SHP77 treated with DMSO at 0.1 percent for 48 hours (cell line): ENCODE results near the gene ZNRF3.
"Not testable (repeated sequence)": the region's sequence is repeated elsewhere in the genome, so short reads cannot be mapped to it uniquely, and the experiment has no call there.

Experiments
- DNase-seq: peaks from one replicate; lab custom pipeline; 2025; lab: John Stamatoyannopoulos, UW

Gene ZNRF3

GRCh38 chr22:28984482-28985158, 101.2 kb downstream of the ZNRF3 start:
- no peak for DNase-seq

GRCh38 chr22:28985581-28986290, 102.4 kb downstream of the ZNRF3 start:
- no peak for DNase-seq

GRCh38 chr22:28986366-28986765, 103.0 kb downstream of the ZNRF3 start:
- DNase-seq: no peak

GRCh38 chr22:28988457-28988856, 105.1 kb downstream of the ZNRF3 start:
- no peak for DNase-seq

- DNase-seq: no peak
Observed at GRCh38 chr22:28989035-28989464, 105.7 kb downstream of the ZNRF3 start.

GRCh38 chr22:28989484-28989883, 106.1 kb downstream of the ZNRF3 start:
- no peak for DNase-seq

GRCh38 chr22:28989912-28990311, 106.5 kb downstream of the ZNRF3 start:
- no peak for DNase-seq

- DNase-seq: peak; percentile 42
Observed at GRCh38 chr22:28992565-28993356, 109.4 kb downstream of the ZNRF3 start.

- no peak for DNase-seq
Observed at GRCh38 chr22:28994522-28994921, 111.2 kb downstream of the ZNRF3 start.

GRCh38 chr22:28995551-28995950, 112.2 kb downstream of the ZNRF3 start:
- no peak for DNase-seq

- DNase-seq: no peak
Observed at GRCh38 chr22:28997342-28997741, 114.0 kb downstream of the ZNRF3 start.

GRCh38 chr22:28998681-28999080, 115.3 kb downstream of the ZNRF3 start:
- DNase-seq: no peak

GRCh38 chr22:28999510-28999909, 116.1 kb downstream of the ZNRF3 start:
- DNase-seq: no peak

- DNase-seq: no peak
Observed at GRCh38 chr22:28999919-29000556, 116.7 kb downstream of the ZNRF3 start.

GRCh38 chr22:29000641-29001040, 117.3 kb downstream of the ZNRF3 start:
- no peak for DNase-seq

- no peak for DNase-seq
Observed at GRCh38 chr22:29002603-29003002, 119.2 kb downstream of the ZNRF3 start.

GRCh38 chr22:29003552-29003951, 120.2 kb downstream of the ZNRF3 start:
- no peak for DNase-seq

GRCh38 chr22:29003975-29004646, 120.7 kb downstream of the ZNRF3 start:
- DNase-seq: peak; percentile 10

- DNase-seq: peak; percentile 31
Observed at GRCh38 chr22:29004647-29005371, 121.4 kb downstream of the ZNRF3 start.

GRCh38 chr22:29005754-29006153, 122.4 kb downstream of the ZNRF3 start:
- DNase-seq: not testable (repeated sequence)

GRCh38 chr22:29006346-29006745, 123.0 kb downstream of the ZNRF3 start:
- no peak for DNase-seq
